K562 (cell line): ENCODE data around the gene MAP3K14. TPM values are rescaled to one million over a fixed set of nuclear protein-coding genes. Genes with fewer than 3 reads are reported as not detected.

Experiments used
- ATF3 ChIP-seq, 2 experiments: fragments of 450-650 bp in 1 of 2; sonication (generic) in 1 of 2; formaldehyde crosslinking in 1 of 2; IDR thresholded peaks in 1 of 2; conservative IDR thresholded peaks in 1 of 2; 2 replicates each; pipeline versions ENCODE4 v1.6.1 to v1.8.1; 2016 to 2023; ENCODE audit warnings: mild to moderate bottlenecking in 2 of 2, moderate library complexity in 2 of 2, inconsistent platforms in 1 of 2, missing genetic modification reagents in 1 of 2
- BRD4 ChIP-seq: fragments of 200-600 bp; sonication (generic); IDR thresholded peaks from 2 replicates; pipeline ENCODE4 v1.6.1; 2017; ENCODE audit warnings: inconsistent platforms
- FOSL1 ChIP-seq: fragments of 200-800 bp; sonication (Bioruptor generic); conservative IDR thresholded peaks from 2 replicates; pipeline ENCODE4 v1.6.1; 2016; ENCODE audit warnings: missing genetic modification characterization, missing compliant biosample characterization
- FOXJ3 ChIP-seq: sonication (generic); formaldehyde crosslinking; IDR thresholded peaks from 2 replicates; pipeline ENCODE4 v1.4.0; 2020; ENCODE audit warnings: mild to moderate bottlenecking, missing genetic modification reagents
- FOXP1 ChIP-seq: sonication (generic); formaldehyde crosslinking; IDR thresholded peaks from 2 replicates; pipeline ENCODE4 v1.8.0; 2022; ENCODE audit warnings: mild to moderate bottlenecking, missing genetic modification reagents
- GTF2F1 ChIP-seq: IDR thresholded peaks from 2 replicates; pipeline ENCODE4 v1.6.1; 2011; ENCODE audit warnings: low read depth, low read length, improper control_type of control experiment
- HSF4 ChIP-seq: fragments of 250-450 bp; sonication (Bioruptor Pico); IDR thresholded peaks from 2 replicates; pipeline ENCODE4 v2.1.2; 2022; ENCODE audit warnings: mild to moderate bottlenecking, moderate library complexity, borderline replicate concordance
- MCM3 ChIP-seq: fragments of 450-650 bp; IDR thresholded peaks from 2 replicates; pipeline ENCODE4 v1.6.1; 2016
- TGIF2 ChIP-seq: sonication (generic); formaldehyde crosslinking; IDR thresholded peaks from 2 replicates; pipeline ENCODE4 v1.8.1; 2022; ENCODE audit warnings: mild to moderate bottlenecking, missing genetic modification reagents, moderate library complexity
- THRA ChIP-seq: fragments of 450-650 bp; IDR thresholded peaks from 2 replicates; pipeline ENCODE4 v1.6.1; 2017; ENCODE audit warnings: mild to moderate bottlenecking, moderate library complexity
- USF1 ChIP-seq: sonication (generic); formaldehyde crosslinking; IDR thresholded peaks from 2 replicates; pipeline ENCODE4 v1.9.0; 2022; ENCODE audit warnings: mild to moderate bottlenecking, missing genetic modification reagents
- ZFX ChIP-seq: sonication (generic); formaldehyde crosslinking; IDR thresholded peaks from 2 replicates; pipeline ENCODE4 v1.8.0; 2022; ENCODE audit warnings: mild to moderate bottlenecking, missing genetic modification reagents, moderate library complexity
- ZNF133 ChIP-seq: fragments of 250-450 bp; sonication (Bioruptor Pico); IDR thresholded peaks from 2 replicates; pipeline ENCODE4 v1.4.0; 2020; ENCODE audit warnings: mild to moderate bottlenecking
- ZNF384 ChIP-seq: IDR thresholded peaks from 2 replicates; pipeline ENCODE4 v1.6.1; 2012; ENCODE audit warnings: low read depth, low read length, improper control_type of control experiment
- ZNF695 ChIP-seq: fragments of 450-650 bp; formaldehyde crosslinking; IDR thresholded peaks from 2 replicates; pipeline ENCODE4 v1.4.0; 2020; ENCODE audit warnings: mild to moderate bottlenecking, moderate library complexity
- ZNF79 ChIP-seq: fragments of 250-450 bp; sonication (Bioruptor Pico); IDR thresholded peaks from 2 replicates; pipeline ENCODE4 v1.4.0; 2020; ENCODE audit warnings: low read depth, mild to moderate bottlenecking, moderate library complexity
- polyA plus RNA-seq, 8 experiments: library from polyadenylated mRNA; depleted of rRNA in 4 of 8; stranded (reverse) in 5 of 8; unstranded in 3 of 8; fragments of >200 nt; fragmentation: Nextera tagmentation in 2 of 8; fragmentation: Illumina TruSeq in 1 of 8; extraction: Ambion mirVana in 2 of 8; extraction: Trizol in 1 of 8; gene quantifications; 2 replicates each; pipeline versions ENCODE4 v1.2.1 to v1.2.3, GENCODE V29; 2011 to 2014; ENCODE audit warnings: inconsistent platforms in 1 of 8, missing spikeins in 1 of 8
- total RNA-seq, 7 experiments: library from RNA; depleted of rRNA in 6 of 7; stranded (reverse); fragments of >200 nt in 6 of 7; fragmentation: Illumina TruSeq in 2 of 7; extraction: Trizol in 2 of 7; gene quantifications; 2 replicates each; pipeline versions ENCODE4 v1.2.1 to v1.2.3, GENCODE V29; 2011 to 2021; ENCODE audit warnings: low replicate concordance in 1 of 7
- TF ChIP-seq, protein P1 (sequence below): sonication (generic); formaldehyde crosslinking; IDR thresholded peaks from 2 replicates; pipeline ENCODE4 v1.8.0; 2022; ENCODE audit warnings: mild to moderate bottlenecking, missing genetic modification reagents
- TF ChIP-seq, protein P2 (sequence below): fragments of 450-650 bp; IDR thresholded peaks from 2 replicates; pipeline ENCODE4 v1.6.1; 2016; ENCODE audit warnings: mild to moderate bottlenecking
- TF ChIP-seq, protein P3 (sequence below): fragments of 250-450 bp; sonication (Bioruptor Pico); IDR thresholded peaks from 2 replicates; pipeline ENCODE4 v1.8.0; 2021; ENCODE audit warnings: moderate library complexity, mild to moderate bottlenecking, inconsistent platforms
- TF ChIP-seq, protein P4 (sequence below): sonication (generic); formaldehyde crosslinking; IDR thresholded peaks from 2 replicates; pipeline ENCODE4 v1.9.0; 2022; ENCODE audit warnings: mild to moderate bottlenecking, missing genetic modification reagents

The MAP3K14 gene
- total and polyA plus RNA-seq, 9 of the 15 experiments (the other 6 are each of a cell fraction or from before 2014, with no cell fraction given) = 0.45 to 8.7 (median 3.2) TPM

GRCh38 chr17:45345554-45346215 lies 28.9 kb upstream of the MAP3K14 start (continued):
- TF ChIP-seq, protein P1, sequence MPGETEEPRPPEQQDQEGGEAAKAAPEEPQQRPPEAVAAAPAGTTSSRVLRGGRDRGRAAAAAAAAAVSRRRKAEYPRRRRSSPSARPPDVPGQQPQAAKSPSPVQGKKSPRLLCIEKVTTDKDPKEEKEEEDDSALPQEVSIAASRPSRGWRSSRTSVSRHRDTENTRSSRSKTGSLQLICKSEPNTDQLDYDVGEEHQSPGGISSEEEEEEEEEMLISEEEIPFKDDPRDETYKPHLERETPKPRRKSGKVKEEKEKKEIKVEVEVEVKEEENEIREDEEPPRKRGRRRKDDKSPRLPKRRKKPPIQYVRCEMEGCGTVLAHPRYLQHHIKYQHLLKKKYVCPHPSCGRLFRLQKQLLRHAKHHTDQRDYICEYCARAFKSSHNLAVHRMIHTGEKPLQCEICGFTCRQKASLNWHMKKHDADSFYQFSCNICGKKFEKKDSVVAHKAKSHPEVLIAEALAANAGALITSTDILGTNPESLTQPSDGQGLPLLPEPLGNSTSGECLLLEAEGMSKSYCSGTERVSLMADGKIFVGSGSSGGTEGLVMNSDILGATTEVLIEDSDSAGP (CRISPR knock-in tag) = no peak
- TF ChIP-seq ATF3 (IDR thresholded peaks at IDR 0.05) (peak; percentile 87), ATF3 (CRISPR knock-in tag; conservative IDR thresholded peaks at IDR 0.05) (peak; percentile 74; the same call in 1 of the 2 replicates), MCM3 (no peak), USF1 (CRISPR knock-in tag) (no peak), HSF4 (CRISPR knock-in tag) (no peak), FOXP1 (CRISPR knock-in tag) (no peak; the same call in 1 of the 2 replicates), ZFX (peak; percentile 39; the same call in 1 of the 2 replicates), ZNF133 (CRISPR knock-in tag) (no peak), TGIF2 (no peak), THRA (no peak), ZNF384 (no peak), GTF2F1 (no peak), FOXJ3 (CRISPR knock-in tag) (no peak), FOSL1 (tag) (peak; percentile 84), ZNF79 (no peak), ZNF695 (CRISPR knock-in tag) (no peak), BRD4 (no peak)
- TF ChIP-seq, protein P2, sequence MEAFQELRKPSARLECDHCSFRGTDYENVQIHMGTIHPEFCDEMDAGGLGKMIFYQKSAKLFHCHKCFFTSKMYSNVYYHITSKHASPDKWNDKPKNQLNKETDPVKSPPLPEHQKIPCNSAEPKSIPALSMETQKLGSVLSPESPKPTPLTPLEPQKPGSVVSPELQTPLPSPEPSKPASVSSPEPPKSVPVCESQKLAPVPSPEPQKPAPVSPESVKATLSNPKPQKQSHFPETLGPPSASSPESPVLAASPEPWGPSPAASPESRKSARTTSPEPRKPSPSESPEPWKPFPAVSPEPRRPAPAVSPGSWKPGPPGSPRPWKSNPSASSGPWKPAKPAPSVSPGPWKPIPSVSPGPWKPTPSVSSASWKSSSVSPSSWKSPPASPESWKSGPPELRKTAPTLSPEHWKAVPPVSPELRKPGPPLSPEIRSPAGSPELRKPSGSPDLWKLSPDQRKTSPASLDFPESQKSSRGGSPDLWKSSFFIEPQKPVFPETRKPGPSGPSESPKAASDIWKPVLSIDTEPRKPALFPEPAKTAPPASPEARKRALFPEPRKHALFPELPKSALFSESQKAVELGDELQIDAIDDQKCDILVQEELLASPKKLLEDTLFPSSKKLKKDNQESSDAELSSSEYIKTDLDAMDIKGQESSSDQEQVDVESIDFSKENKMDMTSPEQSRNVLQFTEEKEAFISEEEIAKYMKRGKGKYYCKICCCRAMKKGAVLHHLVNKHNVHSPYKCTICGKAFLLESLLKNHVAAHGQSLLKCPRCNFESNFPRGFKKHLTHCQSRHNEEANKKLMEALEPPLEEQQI = peak; percentile 88
- TF ChIP-seq, protein P3, sequence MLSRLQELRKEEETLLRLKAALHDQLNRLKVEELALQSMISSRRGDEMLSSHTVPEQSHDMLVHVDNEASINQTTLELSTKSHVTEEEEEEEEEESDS (CRISPR knock-in tag) = no peak
- TF ChIP-seq, protein P4, sequence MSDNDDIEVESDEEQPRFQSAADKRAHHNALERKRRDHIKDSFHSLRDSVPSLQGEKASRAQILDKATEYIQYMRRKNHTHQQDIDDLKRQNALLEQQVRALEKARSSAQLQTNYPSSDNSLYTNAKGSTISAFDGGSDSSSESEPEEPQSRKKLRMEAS (CRISPR knock-in tag) = no peak
